Endometrium (tissue), 2 donors: Measurements from ENCODE around the gene SORCS2.
"Not testable (repeated sequence)": the region's sequence is repeated elsewhere in the genome, so short reads cannot be mapped to it uniquely, and the experiment has no call there.

Experiments
- FAIRE-seq: peaks from 2 replicates; lab custom pipeline; 2012; peaks lifted over from hg19 to GRCh38; lab: Jason Lieb, UNC
- donor health status: control.
- donor health status: control.

SORCS2 gene

GRCh38 chr4:7450775-7451433 is 258.6 kb downstream of the SORCS2 start:
- FAIRE-seq, result no peak

DNA sequence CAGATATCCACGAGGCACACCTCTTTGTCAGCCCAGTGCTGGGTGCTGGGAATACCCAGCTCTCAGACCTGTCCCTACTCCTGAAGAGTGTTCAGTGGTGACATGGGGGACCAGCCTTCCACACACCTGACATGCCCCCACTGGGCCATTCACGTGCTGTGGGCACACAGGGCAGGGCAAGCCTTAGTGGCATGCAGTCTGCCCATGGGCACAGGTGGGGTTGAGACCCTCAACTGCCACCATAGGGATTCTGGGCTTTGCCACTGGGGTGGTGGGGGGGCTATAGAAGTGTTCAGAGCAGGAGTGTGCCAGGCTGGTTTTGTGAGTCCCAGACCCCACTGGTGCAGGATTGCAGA is 259.1 kb downstream of the SORCS2 start:
- no peak for FAIRE-seq

DNA sequence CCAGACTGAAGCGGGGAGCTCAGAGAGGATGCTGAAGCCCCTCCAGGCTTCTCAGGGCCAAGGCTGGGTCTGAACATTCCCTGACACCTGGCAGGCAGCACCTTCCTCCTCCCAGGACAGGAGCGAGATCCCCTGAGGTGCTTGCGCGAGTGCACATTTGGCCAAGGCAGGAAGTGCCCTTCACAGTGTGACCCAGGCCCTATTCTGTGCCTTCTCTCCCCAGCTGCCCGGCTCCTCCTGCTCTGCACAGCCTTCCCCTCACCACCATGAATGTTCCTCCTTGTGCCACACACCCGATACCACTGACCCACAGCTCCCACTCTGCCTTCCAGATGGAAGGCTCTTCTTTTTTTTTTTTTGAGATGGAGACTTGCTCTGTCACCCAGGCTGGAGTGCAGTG is 259.5 kb downstream of the SORCS2 start:
- FAIRE-seq, result no peak

DNA sequence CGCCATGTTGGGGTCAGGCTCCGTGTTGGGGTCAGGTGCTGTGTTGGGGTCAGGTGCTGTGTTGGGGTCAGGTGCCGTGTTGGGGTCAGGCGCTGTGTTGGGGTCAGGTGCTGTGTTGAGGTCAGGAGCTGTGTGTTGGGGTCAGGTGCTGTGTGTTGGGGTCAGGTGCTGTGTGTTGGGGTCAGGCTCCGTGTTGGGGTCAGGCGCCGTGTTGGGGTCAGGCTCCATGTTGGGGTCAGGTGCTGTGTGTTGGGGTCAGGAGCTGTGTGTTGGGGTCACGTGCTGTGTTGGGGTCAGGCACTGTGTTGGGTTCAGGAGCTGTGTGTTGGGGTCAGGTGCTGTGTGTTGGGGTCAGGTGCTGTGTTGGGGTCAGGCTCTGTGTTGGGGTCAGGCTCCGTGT is 260.5 kb downstream of the SORCS2 start:
- not testable (repeated sequence) for FAIRE-seq

- FAIRE-seq, result no peak
Measured at GRCh38 chr4:7457201-7458065, 265.1 kb downstream of the SORCS2 start.

DNA sequence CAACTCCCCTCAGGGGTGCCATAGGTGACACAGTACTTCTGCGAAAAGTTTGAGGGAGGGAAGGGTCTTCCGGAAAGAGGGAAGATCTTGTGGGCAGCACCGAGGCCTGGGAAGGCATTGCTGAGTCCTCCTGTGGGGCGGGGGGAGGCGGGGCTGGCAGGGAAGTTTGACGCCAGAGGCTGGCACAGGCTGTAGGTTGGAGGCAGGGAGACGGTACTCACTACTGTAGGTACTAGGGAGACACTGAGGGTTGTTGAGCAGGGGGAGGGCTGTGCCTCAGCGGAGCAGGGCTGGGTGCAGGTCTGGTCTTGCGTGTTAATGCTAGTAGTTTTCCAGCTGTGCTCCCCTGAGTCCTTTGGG is 265.7 kb downstream of the SORCS2 start:
- no peak for FAIRE-seq

DNA sequence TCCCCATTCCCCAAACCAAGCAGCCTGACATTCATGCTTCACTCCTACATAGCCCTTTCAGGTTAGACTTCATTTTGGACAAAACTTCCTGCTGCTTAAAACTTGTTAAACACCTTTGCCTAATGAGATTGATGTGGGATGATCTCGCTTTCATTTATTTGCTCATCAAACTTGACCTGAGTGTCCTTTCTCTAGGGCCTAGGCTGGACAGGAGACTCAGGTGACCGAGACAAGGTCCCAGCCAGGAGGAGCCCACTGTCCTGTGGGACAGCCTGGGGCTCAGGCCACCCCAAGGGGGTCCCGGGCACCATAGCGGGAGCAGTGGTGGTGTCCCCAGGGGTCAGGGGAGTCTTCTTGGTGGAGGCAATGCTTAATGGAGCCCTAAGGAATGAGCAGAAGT is 266.1 kb downstream of the SORCS2 start:
- no peak for FAIRE-seq

DNA sequence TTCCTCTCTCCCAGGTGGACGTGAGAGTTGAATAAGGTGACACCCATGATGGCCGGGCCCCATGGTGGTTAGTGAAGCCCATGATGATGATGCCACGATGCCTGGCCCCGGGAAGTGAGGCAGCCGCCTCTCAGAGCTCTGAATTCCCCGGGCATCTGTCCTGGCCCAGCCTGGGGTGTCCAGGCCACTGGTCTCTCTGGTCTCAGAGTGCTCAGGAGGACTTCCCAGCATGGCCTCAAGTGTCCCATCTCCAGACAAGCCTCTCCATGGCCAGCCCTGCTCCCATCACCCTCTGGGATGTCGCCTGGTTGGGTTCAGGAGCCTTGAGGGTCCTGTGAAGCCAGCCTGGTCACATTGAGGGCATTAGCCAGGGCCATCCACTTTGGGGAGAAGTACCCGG is 267.1 kb downstream of the SORCS2 start:
- FAIRE-seq, result no peak

GRCh38 chr4:7460566-7460965 is 268.2 kb downstream of the SORCS2 start:
- FAIRE-seq, result no peak

GRCh38 chr4:7461230-7461629 is 268.9 kb downstream of the SORCS2 start:
- no peak for FAIRE-seq

- FAIRE-seq, result no peak
Measured at GRCh38 chr4:7462509-7462971, 270.2 kb downstream of the SORCS2 start.

GRCh38 chr4:7463566-7464258 is 271.4 kb downstream of the SORCS2 start:
- FAIRE-seq, result no peak

DNA sequence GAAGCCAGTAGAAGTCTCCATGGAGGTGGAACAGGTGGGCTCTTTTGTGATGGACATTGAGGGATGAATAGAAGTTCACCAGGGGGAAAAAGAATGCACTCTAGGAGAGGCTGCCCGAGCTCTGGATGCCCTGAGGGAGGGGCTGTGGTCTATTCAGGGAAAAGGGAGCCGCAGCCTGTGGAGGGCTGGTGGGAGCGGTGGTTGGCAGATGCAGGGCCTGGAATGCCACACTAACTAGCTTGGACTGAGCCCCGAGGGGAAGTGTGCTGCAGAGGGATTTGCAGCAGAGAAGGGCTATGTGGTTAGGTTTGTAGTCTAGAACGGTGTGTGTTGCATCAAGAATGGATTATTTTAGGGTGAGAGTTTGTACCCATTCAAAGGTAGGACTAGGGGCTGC is 271.9 kb downstream of the SORCS2 start:
- FAIRE-seq, result no peak

DNA sequence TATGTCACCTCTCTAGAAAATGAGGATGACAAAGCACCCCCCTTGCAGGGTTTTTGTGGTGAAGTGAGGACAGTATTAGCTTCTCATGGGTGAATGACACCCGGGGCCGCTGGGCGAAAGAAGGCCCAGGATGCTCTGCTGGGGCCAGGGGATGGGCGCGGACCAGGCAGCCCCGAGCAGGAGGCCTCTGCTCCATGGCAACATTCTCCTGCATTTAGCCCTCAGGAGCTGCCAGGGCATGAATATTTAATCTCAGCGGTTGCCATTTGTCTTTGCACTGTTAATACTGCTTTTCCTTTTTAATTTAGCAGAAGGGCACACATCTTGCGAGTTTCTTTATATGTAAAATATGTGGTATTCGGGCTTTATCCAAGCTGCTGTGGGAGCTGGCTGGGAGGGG is 272.7 kb downstream of the SORCS2 start:
- FAIRE-seq, result no peak

- no peak for FAIRE-seq
Measured at GRCh38 chr4:7466215-7466614, 273.9 kb downstream of the SORCS2 start.

GRCh38 chr4:7466904-7467303 is 274.6 kb downstream of the SORCS2 start:
- no peak for FAIRE-seq

GRCh38 chr4:7467471-7467870 is 275.1 kb downstream of the SORCS2 start:
- FAIRE-seq, result no peak

GRCh38 chr4:7469023-7469422 is 276.7 kb downstream of the SORCS2 start:
- no peak for FAIRE-seq

GRCh38 chr4:7470111-7470510 is 277.8 kb downstream of the SORCS2 start:
- no peak for FAIRE-seq

DNA sequence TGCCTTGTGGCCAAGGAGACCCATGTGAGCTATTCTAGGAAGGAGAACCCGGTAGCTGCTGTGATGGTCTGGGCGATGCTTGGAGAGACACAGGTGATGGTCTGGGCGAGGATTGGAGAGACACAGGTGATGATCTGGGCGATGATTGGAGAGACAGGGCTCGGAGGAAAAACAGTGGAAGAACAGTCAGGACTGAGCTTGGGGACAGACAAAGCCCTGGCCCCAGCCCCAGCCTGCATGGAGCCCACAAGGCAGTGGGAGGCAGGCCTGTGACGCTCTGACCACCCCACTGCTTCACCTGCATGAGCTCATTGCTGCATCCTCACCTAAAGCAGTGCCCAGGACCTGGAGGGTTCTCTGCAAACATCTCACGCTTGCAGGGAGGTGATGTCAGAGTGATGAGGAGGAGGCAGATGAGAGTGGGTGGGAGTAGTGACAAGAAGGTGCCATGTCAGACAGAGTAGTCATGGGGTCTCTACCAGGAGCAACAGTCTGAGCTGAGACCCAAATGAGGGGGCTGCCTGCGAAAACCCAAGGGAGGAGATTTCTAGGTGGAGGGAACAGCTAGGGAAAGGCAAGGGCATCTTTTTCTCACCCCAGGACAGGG is 278.3 kb downstream of the SORCS2 start:
- FAIRE-seq, result no peak

GRCh38 chr4:7472442-7473013 is 280.2 kb downstream of the SORCS2 start:
- FAIRE-seq, result no peak

DNA sequence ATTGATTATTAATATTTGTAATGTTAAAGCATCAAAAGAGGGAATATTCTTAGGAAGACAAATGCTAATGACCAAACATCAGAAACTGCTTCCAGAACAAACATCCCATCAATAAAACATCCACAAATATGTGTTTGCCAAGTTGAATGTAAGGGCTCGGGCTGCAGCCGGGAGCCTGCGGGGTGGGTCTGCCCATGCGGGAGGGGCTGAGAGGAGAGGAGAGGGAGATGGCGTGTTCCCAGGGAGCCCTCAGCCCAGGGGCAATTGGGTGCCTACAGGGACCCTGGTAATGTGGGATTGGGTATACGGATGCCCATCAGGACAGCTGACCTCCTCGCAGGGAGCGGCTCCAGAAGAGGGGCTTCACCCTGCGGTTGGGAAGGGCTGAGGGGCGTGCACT is 280.7 kb downstream of the SORCS2 start:
- no peak for FAIRE-seq
